ENCODE results near the gene CCDC136. TPM values are rescaled to one million over a fixed set of nuclear protein-coding genes. Genes with fewer than 3 reads are reported as not detected.

CCDC136 gene
- total RNA-seq, 4 donors from 2014 or later: 20.7 to 36.5 (median 33.7) TPM

DNA sequence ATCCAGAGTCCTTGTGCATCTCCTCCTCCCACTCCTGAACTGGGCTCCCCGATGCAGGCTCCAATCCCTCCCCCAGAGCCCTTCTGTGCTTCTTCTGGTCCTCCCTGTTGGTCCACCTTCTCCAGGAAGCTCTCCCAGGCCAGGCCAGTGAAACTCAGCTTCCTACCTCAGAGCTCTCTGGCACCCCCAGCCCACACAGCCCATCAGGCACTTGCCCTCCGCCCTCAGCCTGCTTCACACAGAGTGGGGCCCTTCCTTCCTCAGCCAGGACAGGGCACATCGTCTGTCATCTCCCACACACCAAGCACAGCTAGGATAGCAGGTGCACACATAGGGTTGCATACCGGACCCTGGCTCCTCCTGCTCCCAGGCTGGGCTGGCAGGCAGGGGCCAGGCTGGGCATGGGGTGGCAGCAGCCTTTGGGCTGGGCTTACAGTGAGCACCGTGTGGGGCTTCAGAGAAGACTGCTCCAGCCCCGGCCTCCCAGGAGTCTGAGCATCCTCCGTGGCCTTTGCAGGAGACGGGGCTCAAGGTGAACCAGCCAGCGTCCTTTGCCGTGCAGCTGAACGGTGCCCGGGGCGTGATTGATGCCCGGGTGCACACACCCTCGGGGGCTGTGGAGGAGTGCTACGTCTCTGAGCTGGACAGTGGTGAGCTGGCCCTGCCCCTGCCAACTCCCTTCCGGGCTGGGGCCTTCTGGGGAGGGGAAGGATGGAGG is 64.4 kb downstream of the CCDC136 start:
- TF ChIP-seq POLR2A (IDR thresholded peaks at IDR 0.05; ENCODE audit: low read depth): no peak
- TF ChIP-seq EP300 (IDR thresholded peaks at IDR 0.05): no peak
- no peak for TF ChIP-seq POLR2AphosphoS5 (IDR thresholded peaks at IDR 0.05)
- TF ChIP-seq, protein P1, sequence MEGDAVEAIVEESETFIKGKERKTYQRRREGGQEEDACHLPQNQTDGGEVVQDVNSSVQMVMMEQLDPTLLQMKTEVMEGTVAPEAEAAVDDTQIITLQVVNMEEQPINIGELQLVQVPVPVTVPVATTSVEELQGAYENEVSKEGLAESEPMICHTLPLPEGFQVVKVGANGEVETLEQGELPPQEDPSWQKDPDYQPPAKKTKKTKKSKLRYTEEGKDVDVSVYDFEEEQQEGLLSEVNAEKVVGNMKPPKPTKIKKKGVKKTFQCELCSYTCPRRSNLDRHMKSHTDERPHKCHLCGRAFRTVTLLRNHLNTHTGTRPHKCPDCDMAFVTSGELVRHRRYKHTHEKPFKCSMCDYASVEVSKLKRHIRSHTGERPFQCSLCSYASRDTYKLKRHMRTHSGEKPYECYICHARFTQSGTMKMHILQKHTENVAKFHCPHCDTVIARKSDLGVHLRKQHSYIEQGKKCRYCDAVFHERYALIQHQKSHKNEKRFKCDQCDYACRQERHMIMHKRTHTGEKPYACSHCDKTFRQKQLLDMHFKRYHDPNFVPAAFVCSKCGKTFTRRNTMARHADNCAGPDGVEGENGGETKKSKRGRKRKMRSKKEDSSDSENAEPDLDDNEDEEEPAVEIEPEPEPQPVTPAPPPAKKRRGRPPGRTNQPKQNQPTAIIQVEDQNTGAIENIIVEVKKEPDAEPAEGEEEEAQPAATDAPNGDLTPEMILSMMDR (IDR thresholded peaks at IDR 0.05): no peak
- WGBS: 79% methylated on average over 6 of the region's 17 CpGs
- Histone ChIP-seq H3K4me3 (no peak overlapping the region), H3K9me3 (no peaks in the 10 kb centered on the region), H3K36me3 (peaks cover 57 to 75% (median 73%) of the 10 kb centered on the region in 4 donors), H3K27me3 (no peaks in the 10 kb centered on the region), H3K4me1 (peaks cover 27 to 41% (median 40%) of the 10 kb centered on the region in 4 donors), H3K27ac (replicated peaks in 1 of 4) (peak overlapping the region in 3 of 4 donors; percentile 39 to 53 (median 42))
- no peak for DNase-seq (ENCODE audit: extremely low spot score)
- intact Hi-C loops (cut with DNase I): no loop called here

DNA sequence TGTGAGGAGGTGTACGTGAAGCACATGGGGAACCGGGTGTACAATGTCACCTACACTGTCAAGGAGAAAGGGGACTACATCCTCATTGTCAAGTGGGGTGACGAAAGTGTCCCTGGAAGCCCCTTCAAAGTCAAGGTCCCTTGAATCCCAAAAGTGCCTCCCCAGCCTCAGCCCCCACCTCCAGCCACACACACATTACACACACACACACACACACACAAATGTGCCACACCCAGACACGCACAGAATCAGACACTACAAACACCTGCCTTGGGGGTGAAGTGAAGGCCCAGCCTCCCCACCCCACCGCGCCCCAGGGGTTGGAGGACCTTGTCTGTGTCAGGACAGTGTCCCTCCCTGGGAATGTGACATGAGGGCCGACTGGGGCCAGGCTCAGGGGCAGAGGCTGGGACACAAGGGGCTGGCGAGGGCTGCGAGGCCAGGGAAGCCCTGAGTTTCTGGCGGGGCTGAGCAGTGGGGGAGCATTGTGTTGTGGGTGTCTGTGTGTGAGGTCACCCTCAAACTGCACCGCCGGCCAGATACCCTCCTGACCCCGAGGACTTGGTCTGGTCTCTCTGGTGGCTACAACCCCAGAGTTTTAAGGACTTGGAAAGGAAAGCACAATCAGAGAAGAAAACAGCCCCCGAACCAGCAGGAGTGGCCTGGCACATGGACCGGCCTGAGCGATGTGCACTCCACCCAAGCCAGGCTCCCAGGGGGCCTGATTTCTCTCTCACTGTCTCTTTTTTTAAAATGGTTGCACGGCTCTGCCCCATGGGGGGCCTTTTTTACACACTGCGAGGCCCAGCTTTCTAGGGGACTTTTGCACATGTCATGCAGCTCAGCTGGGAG is 66.8 kb downstream of the CCDC136 start:
- peaks cover 32 to 51% (median 49%) of the 10 kb centered on the region in 4 donors for H3K36me3 ChIP-seq
- H3K27me3 ChIP-seq: no peaks in the 10 kb centered on the region
- H3K27ac ChIP-seq (replicated peaks in 1 of 4): peak overlapping the region; percentile 76 to 84 (median 80)
- TF ChIP-seq, protein P1 (IDR thresholded peaks at IDR 0.05): no peak
- TF ChIP-seq EP300 (IDR thresholded peaks at IDR 0.05): no peak
- TF ChIP-seq POLR2AphosphoS5 (IDR thresholded peaks at IDR 0.05): no peak
- no peak for TF ChIP-seq POLR2A (IDR thresholded peaks at IDR 0.05; ENCODE audit: low read depth)
- 53% methylated on average over 13 of the region's 18 CpGs for WGBS
- intact Hi-C loops (cut with DNase I): no loop called here
- H3K9me3 ChIP-seq: no peaks in the 10 kb centered on the region
- H3K4me3 ChIP-seq: no peak overlapping the region
- DNase-seq (ENCODE audit: extremely low spot score): no peak
- peaks cover 41 to 60% (median 58%) of the 10 kb centered on the region in 4 donors for H3K4me1 ChIP-seq

DNA sequence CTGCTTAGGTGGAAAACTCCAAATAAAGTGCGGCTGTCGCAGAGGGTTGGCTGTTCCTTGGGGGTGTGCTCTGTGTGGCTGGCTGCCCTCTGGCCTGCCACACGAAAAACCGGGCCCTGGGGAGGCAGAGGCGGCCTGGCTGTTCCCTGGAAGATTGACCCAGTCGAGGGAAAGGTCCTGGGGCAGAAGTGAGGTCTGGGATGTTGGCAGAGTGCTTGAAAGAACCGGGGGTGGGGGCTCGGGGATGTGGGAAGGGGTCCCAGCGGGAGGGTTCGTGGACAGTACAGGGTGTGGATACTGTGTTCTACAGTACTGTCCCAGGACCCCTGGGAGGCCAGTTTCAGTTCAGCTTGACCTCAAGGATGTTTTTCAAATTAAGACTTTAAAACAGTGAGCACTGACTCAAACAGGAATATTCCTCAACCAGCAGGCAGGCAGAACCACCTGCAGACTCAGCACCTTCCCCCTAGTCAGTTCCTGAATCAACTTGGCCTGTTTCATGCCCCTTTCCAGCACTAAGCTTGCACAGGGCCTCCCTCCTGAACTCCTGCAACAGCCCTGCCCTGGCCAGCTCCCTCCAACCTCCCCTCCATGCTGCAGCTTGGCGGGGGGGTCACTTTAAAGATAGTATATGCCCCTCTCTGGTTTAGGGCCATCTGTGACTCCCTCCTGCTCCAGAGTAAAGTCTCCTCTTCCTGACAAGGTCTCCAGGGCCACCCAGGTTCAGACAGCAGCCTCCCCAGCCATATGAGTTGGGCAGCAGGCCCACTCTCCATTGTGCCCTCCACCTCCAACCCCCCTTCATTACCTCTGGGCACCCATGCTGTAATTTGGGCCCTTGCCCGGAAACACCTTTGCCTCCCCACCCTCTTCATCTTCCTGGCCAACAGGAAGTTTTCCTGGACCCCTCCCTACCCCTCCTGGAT is 67.7 kb downstream of the CCDC136 start:
- Histone ChIP-seq H3K4me1 (peaks cover 46 to 69% (median 66%) of the 10 kb centered on the region in 4 donors), H3K4me3 (no peak overlapping the region), H3K27me3 (no peaks in the 10 kb centered on the region), H3K36me3 (peaks cover 23 to 42% (median 40%) of the 10 kb centered on the region in 4 donors), H3K27ac (replicated peaks in 1 of 4) (peak overlapping the region; percentile 76 to 84 (median 80)), H3K9me3 (no peaks in the 10 kb centered on the region)
- intact Hi-C loops (cut with DNase I): no loop called here
- DNase-seq (ENCODE audit: extremely low spot score): no peak
- TF ChIP-seq, protein P1 (IDR thresholded peaks at IDR 0.05): no peak
- peak in 1 of 2 donors; percentile 12 for TF ChIP-seq POLR2AphosphoS5 (IDR thresholded peaks at IDR 0.05)
- WGBS: 35% methylated on average over 9 of the region's 12 CpGs

DNA sequence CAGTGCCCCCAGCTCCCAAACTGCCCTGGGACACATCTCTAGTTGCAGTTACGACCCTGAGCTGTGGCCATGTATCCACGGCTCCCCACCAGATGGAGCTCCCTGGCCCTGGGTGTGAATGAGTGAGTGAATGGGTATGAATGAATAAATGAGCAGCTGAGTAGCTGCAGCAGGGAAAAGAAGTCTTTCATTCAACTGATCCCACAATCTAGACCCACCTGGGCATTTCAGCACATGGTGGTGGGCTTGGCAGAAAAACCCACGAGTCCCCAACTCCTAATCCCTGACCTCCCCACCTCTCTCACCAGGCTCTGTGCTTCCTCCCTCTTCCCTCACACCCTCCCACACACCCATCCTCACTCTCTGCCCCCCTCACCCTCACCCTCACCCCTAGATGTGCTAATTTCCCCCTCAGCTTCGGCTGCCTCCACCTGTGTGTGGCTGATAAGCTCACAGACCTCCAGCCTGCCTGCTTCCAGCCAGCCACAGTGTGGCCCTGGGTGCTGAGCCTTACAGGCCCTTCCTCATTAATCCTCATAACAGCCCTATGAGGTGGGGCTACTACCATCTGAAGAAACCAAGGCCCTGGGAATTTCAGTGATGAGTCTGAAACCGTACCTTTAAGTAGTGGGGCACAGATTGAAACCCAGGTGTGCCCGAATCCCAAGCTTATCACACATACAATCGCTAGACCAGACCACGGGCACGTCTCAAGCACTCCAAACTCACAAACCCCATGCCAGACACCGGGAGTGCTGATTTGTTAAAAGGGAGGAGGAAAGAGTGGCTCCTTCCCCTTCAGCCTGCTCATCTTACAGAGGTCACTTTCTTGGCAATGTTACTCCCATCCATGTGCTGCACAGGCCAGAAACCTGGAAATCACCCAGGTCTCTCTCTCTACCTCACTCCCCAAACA is 68.6 kb downstream of the CCDC136 start:
- intact Hi-C loops (cut with DNase I): no loop called here
- TF ChIP-seq, protein P1 (IDR thresholded peaks at IDR 0.05): peak in 1 of 3 experiments; percentile 16
- TF ChIP-seq POLR2AphosphoS5 (IDR thresholded peaks at IDR 0.05): no peak
- H3K9me3 ChIP-seq: no peaks in the 10 kb centered on the region
- H3K4me1 ChIP-seq: peaks cover 46 to 77% (median 69%) of the 10 kb centered on the region in 4 donors
- DNase-seq (ENCODE audit: extremely low spot score): no peak
- WGBS: 21% methylated on average over 10 of the region's 10 CpGs
- H3K27me3 ChIP-seq: no peaks in the 10 kb centered on the region
- H3K36me3 ChIP-seq: peaks cover 21 to 40% (median 39%) of the 10 kb centered on the region in 4 donors
- H3K27ac ChIP-seq (replicated peaks in 1 of 4): peak overlapping the region; percentile 76 to 84 (median 80)
- H3K4me3 ChIP-seq: no peak overlapping the region

Measured in esophagus muscularis mucosa (tissue), 4 donors.